CD1c-positive myeloid dendritic cell (primary cell): Measurements from ENCODE around the gene MARK3.

Experiments
- DNase-seq: peaks from one replicate; pipeline ENCODE4 v3.0.0-alpha.2; 2016; ENCODE audit errors: extremely low spot score

MARK3 gene

GRCh38 chr14:103526914-103527248 lies 141.7 kb downstream of the MARK3 start:
- no peak for DNase-seq

GRCh38 chr14:103527408-103528145 lies 142.4 kb downstream of the MARK3 start:
- peak; percentile 79 for DNase-seq

- no peak for DNase-seq
These were observed 143.0 kb downstream of the MARK3 start for GRCh38 chr14:103528146-103528586.

- peak; percentile 90 for DNase-seq
These were observed 143.6 kb downstream of the MARK3 start, which contains the start of gene TRMT61A for GRCh38 chr14:103528587-103529382. TSS of gene TRMT61A (plus strand) at chr14:103529196. CDS start at chr14:103529979, 783 bp downstream.

- DNase-seq, result no peak
These were observed 144.5 kb downstream of the MARK3 start for GRCh38 chr14:103529383-103530365.

GRCh38 chr14:103530390-103530789 lies 145.2 kb downstream of the MARK3 start:
- DNase-seq, result no peak

- DNase-seq, result no peak
These were observed 145.6 kb downstream of the MARK3 start for GRCh38 chr14:103530831-103531230.

GRCh38 chr14:103531421-103532215 lies 146.4 kb downstream of the MARK3 start:
- no peak for DNase-seq

GRCh38 chr14:103532216-103533136 lies 147.3 kb downstream of the MARK3 start:
- no peak for DNase-seq

- peak; percentile 29 for DNase-seq
These were observed 148.2 kb downstream of the MARK3 start for GRCh38 chr14:103533137-103533998.

- no peak for DNase-seq
These were observed 148.9 kb downstream of the MARK3 start for GRCh38 chr14:103533999-103534575.

- DNase-seq, result no peak
These were observed 149.4 kb downstream of the MARK3 start for GRCh38 chr14:103534576-103535061.

- DNase-seq, result no peak
These were observed 150.1 kb downstream of the MARK3 start for GRCh38 chr14:103535081-103535890.

- DNase-seq, result no peak
These were observed 150.8 kb downstream of the MARK3 start for GRCh38 chr14:103535891-103536565.

GRCh38 chr14:103536693-103537092 lies 151.5 kb downstream of the MARK3 start:
- DNase-seq, result no peak

GRCh38 chr14:103537175-103537990 lies 152.2 kb downstream of the MARK3 start:
- no peak for DNase-seq
